ENCODE results near the gene AKAP6. TPM values are rescaled to one million over a fixed set of nuclear protein-coding genes. Genes with fewer than 3 reads are reported as not detected.

AKAP6 gene
- total RNA-seq, 2 experiments from 2014 or later = 0.82 to 0.85 TPM

DNA sequence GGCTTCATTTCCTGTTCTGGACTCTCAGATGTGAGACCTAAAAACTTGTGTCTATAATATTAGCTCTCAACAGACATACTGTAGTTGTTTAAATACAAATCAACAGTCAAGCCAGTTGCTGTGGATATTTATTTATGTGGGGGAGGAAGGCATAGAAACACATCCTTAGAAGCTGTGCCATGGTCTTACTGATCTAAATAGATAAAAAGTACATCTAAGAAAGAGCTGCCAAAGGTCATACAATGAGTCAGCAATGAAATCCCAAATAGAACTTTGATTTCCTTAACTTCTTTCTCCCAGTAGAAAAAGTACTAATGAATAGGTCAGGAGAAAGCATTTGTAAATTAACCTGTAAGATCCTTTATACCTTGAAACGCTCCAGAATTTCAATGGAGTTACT lies 185.1 kb downstream of the AKAP6 start:
- Mint-ChIP-seq H3K27me3 (no peaks in the 10 kb centered on the region), H3K36me3 (no peaks in the 10 kb centered on the region), H3K4me1 (no peaks in the 10 kb centered on the region), H3K27ac (no peak overlapping the region), H3K4me3 (no peak overlapping the region), H3K9me3 (ENCODE audit: low read depth) (no peaks in the 10 kb centered on the region)
- ATAC-seq = no peak
- CTCF ChIA-PET = interaction anchor here (1.0 to 1.2 kb wide), 2 partner anchors 11 to 101 kb away, joined by 3 read pairs; no protein-coding TSS in a partner anchor
- DNase-seq = no peak

DNA sequence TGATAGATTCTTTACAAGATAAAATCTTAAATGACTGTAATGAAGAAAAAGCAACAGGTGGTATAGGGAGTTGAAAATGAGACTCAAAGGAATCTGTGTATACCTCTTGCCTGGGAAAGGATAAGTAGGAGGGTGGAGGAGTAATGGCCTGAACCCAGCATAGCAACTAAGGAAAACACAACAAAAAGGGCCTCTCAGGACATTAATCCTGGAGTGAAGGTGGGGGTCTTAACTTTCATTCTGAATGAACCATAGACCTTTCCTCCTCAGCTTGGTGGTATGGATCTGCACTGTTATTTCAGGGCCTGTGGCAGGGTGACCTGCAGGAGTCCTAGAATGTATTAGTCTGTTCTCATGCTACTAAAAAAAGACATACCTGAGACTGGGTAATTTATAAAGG lies 185.6 kb downstream of the AKAP6 start:
- Mint-ChIP-seq H3K9me3 (ENCODE audit: low read depth) (no peaks in the 10 kb centered on the region), H3K4me1 (no peaks in the 10 kb centered on the region), H3K36me3 (no peaks in the 10 kb centered on the region), H3K27ac (no peak overlapping the region), H3K27me3 (no peaks in the 10 kb centered on the region), H3K4me3 (no peak overlapping the region)
- ATAC-seq (no peak), DNase-seq (no peak)
- CTCF ChIA-PET = interaction anchor here (1.2 kb wide), 1 partner anchor 101 kb away, joined by 3 read pairs; no protein-coding TSS in a partner anchor

DNA sequence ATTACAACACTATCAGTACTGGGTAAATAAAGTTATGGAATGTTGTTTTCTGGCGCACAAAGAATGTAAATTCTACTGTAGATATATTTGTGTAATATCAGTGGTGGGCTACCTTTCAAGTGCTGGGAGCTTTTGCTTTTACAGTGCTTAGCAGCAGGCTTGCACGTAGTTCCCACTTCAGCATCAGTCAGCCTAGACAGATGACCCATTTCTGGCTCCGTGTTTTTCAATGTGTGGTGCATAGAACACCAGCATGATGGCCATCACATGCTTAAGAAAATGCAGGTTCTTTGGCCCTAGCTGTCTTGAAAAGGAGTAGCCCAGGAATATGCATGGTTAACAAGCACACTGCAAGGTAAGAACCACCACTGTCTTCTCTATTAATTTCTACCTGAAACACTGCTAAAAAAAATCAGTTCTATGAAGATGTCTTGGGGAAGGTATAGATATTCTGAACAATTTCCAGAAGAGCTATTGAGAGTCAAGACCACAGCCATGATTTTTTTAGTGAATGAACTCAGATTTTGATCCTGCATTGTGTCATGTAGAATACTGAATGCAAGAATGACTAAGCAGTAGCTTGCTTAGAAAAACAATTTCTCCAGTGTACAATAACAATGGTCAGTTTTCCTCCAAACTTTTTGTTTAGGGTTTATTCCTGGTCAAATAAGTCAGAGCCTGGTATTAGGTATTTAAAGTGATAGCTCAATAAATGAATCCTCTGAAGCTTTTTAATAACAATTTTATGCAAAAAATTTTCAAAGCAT lies 195.7 kb downstream of the AKAP6 start:
- Mint-ChIP-seq H3K27ac (no peak overlapping the region), H3K36me3 (no peaks in the 10 kb centered on the region), H3K9me3 (ENCODE audit: low read depth) (no peaks in the 10 kb centered on the region), H3K4me3 (no peak overlapping the region), H3K27me3 (no peaks in the 10 kb centered on the region), H3K4me1 (no peaks in the 10 kb centered on the region)
- CTCF ChIA-PET = interaction anchor here (0.7 kb wide), 1 partner anchor 11 kb away, joined by 3 read pairs; no protein-coding TSS in a partner anchor
- DNase-seq (no peak), ATAC-seq (no peak)

DNA sequence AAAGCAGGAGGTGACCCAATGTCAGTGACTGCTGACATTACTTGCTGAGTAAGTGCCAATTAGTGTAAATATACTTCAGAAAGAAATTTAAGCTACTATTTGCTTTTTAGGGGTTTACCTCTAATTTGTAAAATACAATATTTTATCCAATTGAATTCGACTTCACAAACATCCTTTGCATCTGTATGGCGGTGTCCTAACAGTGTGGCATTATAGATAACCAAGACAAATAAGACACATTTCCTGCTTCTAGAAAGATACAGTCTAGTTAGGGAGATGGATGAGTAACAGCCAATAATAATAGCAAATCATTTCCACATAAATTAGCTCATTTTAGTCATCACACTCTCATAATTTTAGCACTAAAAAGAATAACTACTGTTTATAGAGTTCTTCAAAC lies 196.5 kb downstream of the AKAP6 start:
- DNase-seq = no peak
- no peak for ATAC-seq
- Mint-ChIP-seq H3K4me3 (no peak overlapping the region), H3K36me3 (no peaks in the 10 kb centered on the region), H3K27ac (no peak overlapping the region), H3K9me3 (ENCODE audit: low read depth) (no peaks in the 10 kb centered on the region), H3K27me3 (no peaks in the 10 kb centered on the region), H3K4me1 (no peaks in the 10 kb centered on the region)
- CTCF ChIA-PET = no interaction called here

DNA sequence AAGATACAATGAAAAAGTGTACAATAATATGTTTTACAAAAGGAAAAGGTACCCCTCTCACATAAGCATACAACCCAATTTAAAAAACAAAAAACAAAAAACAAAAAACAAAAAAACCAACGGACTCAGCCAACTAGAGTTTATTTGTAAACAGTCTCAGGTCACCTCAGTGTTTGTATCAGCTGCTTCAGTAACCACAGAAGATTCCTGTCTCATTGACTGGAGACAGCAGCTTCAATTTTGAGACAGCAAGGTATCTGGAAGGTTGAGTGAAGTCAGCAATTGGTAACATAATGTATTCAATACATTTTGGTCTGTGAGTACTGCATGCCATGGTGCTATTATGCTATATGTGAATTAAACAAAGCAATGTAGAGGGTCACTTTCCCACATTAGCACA lies 201.7 kb downstream of the AKAP6 start:
- CTCF ChIA-PET = no interaction called here
- Mint-ChIP-seq H3K9me3 (ENCODE audit: low read depth) (no peaks in the 10 kb centered on the region), H3K4me3 (no peak overlapping the region), H3K27ac (no peak overlapping the region), H3K36me3 (no peaks in the 10 kb centered on the region), H3K4me1 (no peaks in the 10 kb centered on the region), H3K27me3 (no peaks in the 10 kb centered on the region)
- ATAC-seq = no peak
- no peak for DNase-seq

DNA sequence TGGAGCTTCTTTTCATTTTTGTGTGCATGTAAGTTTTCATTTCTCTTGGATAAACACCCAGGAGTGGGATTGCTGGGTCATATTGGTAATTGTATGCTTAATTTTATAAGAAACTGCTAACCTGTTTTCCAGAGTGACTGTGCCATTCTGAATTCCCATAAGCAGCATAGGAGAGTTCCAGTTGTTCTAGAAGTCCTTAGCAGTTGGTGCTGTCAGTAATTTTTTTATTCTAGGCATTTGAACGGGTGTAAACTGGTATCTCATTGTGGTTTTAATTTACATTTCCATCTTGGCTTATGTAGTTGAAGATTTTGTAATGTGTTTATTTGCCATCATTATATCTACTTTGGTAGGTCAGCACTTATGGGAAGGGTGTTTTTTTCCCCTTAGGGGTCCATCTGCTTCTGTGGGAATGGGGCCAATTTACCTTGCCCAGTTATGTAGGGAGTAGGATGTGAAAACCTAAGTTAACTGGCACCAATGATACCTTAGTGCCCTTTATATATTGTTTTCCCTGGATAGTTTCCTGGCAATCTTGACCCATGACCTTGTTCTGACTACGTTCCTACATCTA lies 202.9 kb downstream of the AKAP6 start:
- Mint-ChIP-seq H3K27ac (no peak overlapping the region), H3K27me3 (peaks cover 2% of the 10 kb centered on the region), H3K9me3 (ENCODE audit: low read depth) (no peaks in the 10 kb centered on the region), H3K4me3 (no peak overlapping the region), H3K4me1 (no peaks in the 10 kb centered on the region), H3K36me3 (no peaks in the 10 kb centered on the region)
- DNase-seq (no peak), ATAC-seq (no peak)
- CTCF ChIA-PET = no interaction called here

DNA sequence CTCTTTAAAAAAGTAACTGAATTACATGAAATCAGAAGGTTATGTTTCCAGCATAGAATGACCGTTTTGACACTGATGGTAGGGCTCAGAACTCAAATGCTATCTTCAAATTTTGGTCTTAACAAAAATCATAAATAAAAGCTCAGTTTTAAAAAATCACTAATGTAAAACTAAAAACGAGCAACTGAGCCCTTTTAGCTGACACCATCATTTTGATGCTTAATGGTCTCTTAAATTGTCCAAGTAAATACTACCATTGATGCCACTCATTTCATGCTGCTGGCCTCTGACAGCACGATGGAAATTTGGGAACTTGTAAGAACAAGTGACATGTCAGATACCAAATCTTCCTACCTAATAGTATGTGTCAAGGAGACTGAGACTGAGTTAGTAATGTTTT lies 205.0 kb downstream of the AKAP6 start:
- peaks cover 2% of the 10 kb centered on the region for H3K27me3 Mint-ChIP-seq
- ATAC-seq (no peak), DNase-seq (no peak)
- H3K9me3 Mint-ChIP-seq (ENCODE audit: low read depth) = no peaks in the 10 kb centered on the region
- no peak overlapping the region for H3K4me3 Mint-ChIP-seq
- no peak overlapping the region for H3K27ac Mint-ChIP-seq
- CTCF ChIA-PET = no interaction called here
- no peaks in the 10 kb centered on the region for H3K4me1 Mint-ChIP-seq
- no peaks in the 10 kb centered on the region for H3K36me3 Mint-ChIP-seq

DNA sequence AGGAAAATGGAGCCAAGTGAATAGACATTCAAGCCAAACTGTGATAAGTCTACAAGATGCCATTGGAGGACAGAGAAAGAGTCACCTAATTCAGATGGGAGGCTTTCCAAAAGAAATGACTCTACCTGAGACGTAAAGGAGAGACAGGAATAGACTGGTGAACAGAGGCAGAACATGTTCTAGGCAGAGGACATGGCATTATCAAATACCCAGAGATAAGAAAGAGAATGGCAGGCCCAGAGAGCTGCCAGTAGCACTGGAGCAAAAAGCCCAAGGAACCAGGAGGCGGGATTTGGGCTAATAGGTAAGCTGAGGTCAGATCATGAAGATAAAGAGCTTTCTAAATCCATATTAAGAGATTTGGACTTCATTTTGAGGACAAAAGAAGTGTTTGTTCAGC lies 207.1 kb downstream of the AKAP6 start:
- no peaks in the 10 kb centered on the region for H3K9me3 Mint-ChIP-seq (ENCODE audit: low read depth)
- DNase-seq = no peak
- peaks cover 2% of the 10 kb centered on the region for H3K27me3 Mint-ChIP-seq
- CTCF ChIA-PET = no interaction called here
- no peak for ATAC-seq
- H3K36me3 Mint-ChIP-seq = no peaks in the 10 kb centered on the region
- H3K4me3 Mint-ChIP-seq = no peak overlapping the region
- no peak overlapping the region for H3K27ac Mint-ChIP-seq
- no peaks in the 10 kb centered on the region for H3K4me1 Mint-ChIP-seq

DNA sequence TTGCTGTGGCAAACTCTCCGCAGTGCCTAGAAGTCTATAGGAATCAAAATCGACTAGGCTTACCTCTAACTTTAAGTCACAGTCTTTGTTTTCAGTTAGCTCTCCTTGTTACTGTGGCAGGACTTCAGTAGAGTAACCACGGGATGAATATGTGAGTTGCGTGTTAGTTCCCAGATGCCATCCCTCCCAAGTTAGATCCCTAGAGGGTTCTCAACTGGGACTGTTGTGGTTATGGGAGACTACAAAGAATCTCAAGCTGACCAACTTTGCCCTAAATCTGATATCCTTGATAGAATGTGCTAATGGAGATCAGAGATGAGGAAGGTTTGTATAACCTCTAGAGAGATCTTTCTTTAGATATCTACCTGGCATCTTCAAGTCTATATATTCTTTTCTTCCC lies 208.1 kb downstream of the AKAP6 start:
- CTCF ChIA-PET = no interaction called here
- DNase-seq (no peak), ATAC-seq (no peak)
- Mint-ChIP-seq H3K27me3 (peaks cover 2% of the 10 kb centered on the region), H3K27ac (no peak overlapping the region), H3K4me3 (no peak overlapping the region), H3K36me3 (no peaks in the 10 kb centered on the region), H3K4me1 (no peaks in the 10 kb centered on the region), H3K9me3 (ENCODE audit: low read depth) (no peaks in the 10 kb centered on the region)

DNA sequence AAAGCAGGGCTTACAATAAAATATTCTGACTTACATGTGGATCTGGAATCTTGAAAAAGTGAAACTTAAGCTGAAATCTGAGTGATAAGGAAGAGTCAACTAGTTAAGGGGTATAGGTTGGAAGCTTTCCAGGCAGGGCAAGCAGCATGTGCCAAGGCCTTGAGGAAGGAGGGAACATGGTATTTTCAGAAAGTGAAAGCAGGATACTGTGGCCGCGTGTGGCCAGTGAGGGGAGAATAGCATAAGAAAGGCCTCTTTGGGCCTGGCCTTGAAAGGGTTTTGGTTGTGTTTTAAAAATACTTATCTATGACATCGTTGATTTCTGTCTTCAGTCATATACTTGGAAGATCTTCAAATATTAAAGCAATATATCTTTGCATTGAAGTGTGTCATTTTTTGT lies 213.4 kb downstream of the AKAP6 start:
- ATAC-seq (no peak), DNase-seq (no peak)
- CTCF ChIA-PET = no interaction called here
- Mint-ChIP-seq H3K27ac (no peak overlapping the region), H3K36me3 (no peaks in the 10 kb centered on the region), H3K27me3 (no peaks in the 10 kb centered on the region), H3K9me3 (ENCODE audit: low read depth) (no peaks in the 10 kb centered on the region), H3K4me3 (no peak overlapping the region), H3K4me1 (peaks cover 2% of the 10 kb centered on the region)

DNA sequence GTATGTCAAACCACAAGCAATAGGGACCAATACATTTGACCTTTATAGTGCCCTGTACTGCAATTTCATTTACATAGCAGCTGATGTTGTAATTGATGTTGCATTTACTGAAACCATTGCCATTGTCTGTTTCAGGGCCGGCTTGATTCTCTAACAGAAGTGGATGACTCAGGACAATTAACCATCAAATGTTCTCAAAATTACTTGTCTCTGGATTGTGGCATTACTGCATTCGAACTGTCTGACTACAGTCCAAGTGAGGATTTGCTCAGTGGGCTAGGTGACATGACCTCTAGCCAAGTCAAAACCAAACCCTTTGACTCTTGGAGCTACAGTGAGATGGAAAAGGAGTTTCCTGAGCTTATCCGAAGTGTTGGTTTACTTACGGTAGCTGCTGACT lies 216.0 kb downstream of the AKAP6 start:
- ATAC-seq = no peak
- Mint-ChIP-seq H3K9me3 (ENCODE audit: low read depth) (no peaks in the 10 kb centered on the region), H3K27me3 (no peaks in the 10 kb centered on the region), H3K36me3 (no peaks in the 10 kb centered on the region), H3K4me1 (peaks cover 2% of the 10 kb centered on the region), H3K4me3 (no peak overlapping the region), H3K27ac (no peak overlapping the region)
- no peak for DNase-seq
- CTCF ChIA-PET = no interaction called here

DNA sequence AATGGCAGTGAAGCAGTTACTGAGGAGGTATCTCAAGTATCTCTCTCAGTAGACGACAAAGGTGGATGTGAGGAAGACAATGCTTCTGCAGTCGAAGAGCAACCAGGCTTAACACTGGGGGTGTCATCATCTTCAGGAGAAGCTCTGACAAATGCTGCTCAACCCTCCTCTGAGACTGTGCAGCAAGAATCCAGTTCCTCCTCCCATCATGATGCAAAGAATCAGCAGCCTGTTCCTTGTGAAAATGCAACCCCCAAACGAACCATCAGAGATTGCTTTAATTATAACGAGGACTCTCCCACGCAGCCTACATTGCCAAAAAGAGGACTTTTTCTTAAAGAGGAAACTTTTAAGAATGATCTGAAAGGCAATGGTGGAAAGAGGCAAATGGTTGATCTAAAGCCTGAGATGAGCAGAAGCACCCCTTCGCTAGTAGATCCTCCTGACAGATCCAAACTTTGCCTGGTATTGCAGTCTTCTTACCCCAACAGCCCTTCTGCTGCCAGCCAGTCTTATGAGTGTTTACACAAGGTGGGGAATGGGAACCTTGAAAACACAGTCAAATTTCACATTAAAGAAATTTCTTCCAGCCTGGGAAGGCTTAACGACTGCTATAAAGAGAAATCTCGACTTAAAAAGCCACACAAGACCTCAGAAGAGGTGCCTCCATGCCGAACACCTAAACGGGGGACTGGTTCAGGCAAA lies 216.6 kb downstream of the AKAP6 start:
- DNase-seq = no peak
- Mint-ChIP-seq H3K4me3 (no peak overlapping the region), H3K27me3 (no peaks in the 10 kb centered on the region), H3K36me3 (no peaks in the 10 kb centered on the region), H3K4me1 (peaks cover 2% of the 10 kb centered on the region), H3K9me3 (ENCODE audit: low read depth) (no peaks in the 10 kb centered on the region), H3K27ac (no peak overlapping the region)
- no peak for ATAC-seq
- CTCF ChIA-PET = no interaction called here

DNA sequence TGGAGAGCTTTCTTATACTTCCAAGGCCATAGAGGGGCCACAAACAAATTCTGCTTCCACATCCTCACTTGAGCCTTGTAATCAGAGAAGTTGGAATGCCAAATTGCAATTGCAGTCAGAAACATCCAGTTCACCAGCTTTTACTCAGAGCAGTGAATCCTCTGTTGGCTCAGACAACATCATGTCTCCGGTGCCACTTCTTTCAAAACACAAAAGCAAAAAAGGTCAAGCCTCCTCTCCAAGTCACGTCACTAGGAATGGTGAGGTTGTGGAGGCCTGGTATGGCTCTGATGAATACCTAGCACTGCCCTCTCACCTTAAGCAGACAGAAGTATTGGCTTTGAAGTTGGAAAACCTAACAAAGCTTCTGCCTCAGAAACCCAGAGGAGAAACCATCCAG lies 217.1 kb downstream of the AKAP6 start:
- H3K9me3 Mint-ChIP-seq (ENCODE audit: low read depth) = no peaks in the 10 kb centered on the region
- DNase-seq = no peak
- CTCF ChIA-PET = no interaction called here
- no peak for ATAC-seq
- no peaks in the 10 kb centered on the region for H3K27me3 Mint-ChIP-seq
- H3K4me1 Mint-ChIP-seq = peaks cover 2% of the 10 kb centered on the region
- H3K36me3 Mint-ChIP-seq = no peaks in the 10 kb centered on the region
- H3K27ac Mint-ChIP-seq = no peak overlapping the region
- H3K4me3 Mint-ChIP-seq = no peak overlapping the region

DNA sequence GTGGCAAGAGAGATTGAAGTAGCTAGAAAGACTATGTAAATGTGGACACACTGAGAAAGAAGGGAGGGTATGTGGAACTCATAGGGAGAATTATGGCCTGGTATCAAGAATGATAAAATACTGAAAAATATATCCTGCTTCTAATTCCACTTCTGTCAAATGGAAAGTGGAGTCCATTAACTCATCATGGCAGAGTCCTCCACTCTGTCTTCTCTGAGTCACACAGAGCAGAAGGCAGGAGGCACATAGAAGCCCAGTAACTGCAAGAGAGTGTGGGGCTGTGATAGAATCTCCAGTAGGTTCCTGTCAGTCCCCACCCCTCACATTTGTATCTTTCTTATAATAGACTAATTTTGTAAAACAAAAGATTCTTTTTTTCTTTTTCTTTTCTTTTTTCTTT lies 223.7 kb downstream of the AKAP6 start:
- CTCF ChIA-PET = no interaction called here
- Mint-ChIP-seq H3K27me3 (no peaks in the 10 kb centered on the region), H3K4me3 (no peak overlapping the region), H3K4me1 (no peaks in the 10 kb centered on the region), H3K9me3 (ENCODE audit: low read depth) (no peaks in the 10 kb centered on the region), H3K27ac (no peak overlapping the region), H3K36me3 (no peaks in the 10 kb centered on the region)
- no peak for ATAC-seq
- no peak for DNase-seq

Measured in activated CD8-positive, alpha-beta memory T cell treated with anti-CD3 and anti-CD28 coated beads, Interleukin-2, amount 10 ng/mL, durations not matched to agents 7 days and 5 days (primary cell).